Measurements from ENCODE around the gene DPF1. TPM values are rescaled to one million over a fixed set of nuclear protein-coding genes. Genes with fewer than 3 reads are reported as not detected.
"Not testable (repeated sequence)": the region's sequence is repeated elsewhere in the genome, so short reads cannot be mapped to it uniquely, and the experiment has no call there.

DPF1 gene
- total RNA-seq, 1 donor from 2014 or later, result 12.6 TPM

- H3K4me3 Mint-ChIP-seq, result peak overlapping the region; percentile 74
- no peaks in the 10 kb centered on the region for H3K9me3 Mint-ChIP-seq
- TF ChIP-seq CTCF (conservative IDR thresholded peaks at IDR 0.05), result no peak
- peaks cover 20% of the 10 kb centered on the region for H3K4me1 Mint-ChIP-seq (ENCODE audit: unreplicated experiment)
- DNase-seq (ENCODE audit: extremely low spot score, unreplicated experiment), result no peak
- H3K36me3 Mint-ChIP-seq, result no peaks in the 10 kb centered on the region
- H3K27me3 Mint-ChIP-seq, result peaks cover 47% of the 10 kb centered on the region
- H3K27ac Mint-ChIP-seq, result no peak overlapping the region
Measured at GRCh38 chr19:38227287-38228004, 3.4 kb upstream of the DPF1 start.

DNA sequence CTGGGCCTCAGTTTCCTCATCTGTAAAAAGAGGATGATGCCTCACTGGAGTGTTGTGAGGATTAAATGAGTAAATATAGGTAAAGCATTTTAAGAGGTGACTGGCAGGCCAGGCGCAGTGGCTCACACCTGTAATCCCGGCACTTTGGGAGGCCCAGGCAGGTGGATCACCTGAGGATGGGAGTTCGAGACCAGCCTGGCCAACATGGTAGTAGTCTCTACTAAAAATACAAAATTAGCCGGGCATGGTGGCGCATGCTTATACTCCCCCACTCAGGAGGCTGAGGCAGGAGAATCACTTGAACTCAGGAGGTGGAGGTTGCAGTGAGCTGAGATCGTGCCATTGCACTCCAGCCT lies 819 bp upstream of the DPF1 start:
- peak overlapping the region; percentile 92 for H3K4me3 Mint-ChIP-seq
- H3K9me3 Mint-ChIP-seq; H3K36me3 Mint-ChIP-seq; DNase-seq (ENCODE audit: extremely low spot score, unreplicated experiment): not testable (repeated sequence)
- H3K27me3 Mint-ChIP-seq, result peaks cover 36% of the 10 kb centered on the region
- H3K27ac Mint-ChIP-seq, result peak overlapping the region; percentile 70
- peaks cover 20% of the 10 kb centered on the region for H3K4me1 Mint-ChIP-seq (ENCODE audit: unreplicated experiment)

- DNase-seq (ENCODE audit: extremely low spot score, unreplicated experiment), result no peak
- H3K4me1 Mint-ChIP-seq (ENCODE audit: unreplicated experiment), result peaks cover 20% of the 10 kb centered on the region
- H3K9me3 Mint-ChIP-seq, result no peaks in the 10 kb centered on the region
- H3K27ac Mint-ChIP-seq, result peak overlapping the region; percentile 0
- peak overlapping the region; percentile 70 for H3K4me3 Mint-ChIP-seq
- H3K36me3 Mint-ChIP-seq, result peaks cover 5% of the 10 kb centered on the region
- no peak for TF ChIP-seq CTCF (conservative IDR thresholded peaks at IDR 0.05)
- H3K27me3 Mint-ChIP-seq, result peaks cover 34% of the 10 kb centered on the region
Measured at GRCh38 chr19:38223617-38224013, 407 bp downstream of the DPF1 start.

DNA sequence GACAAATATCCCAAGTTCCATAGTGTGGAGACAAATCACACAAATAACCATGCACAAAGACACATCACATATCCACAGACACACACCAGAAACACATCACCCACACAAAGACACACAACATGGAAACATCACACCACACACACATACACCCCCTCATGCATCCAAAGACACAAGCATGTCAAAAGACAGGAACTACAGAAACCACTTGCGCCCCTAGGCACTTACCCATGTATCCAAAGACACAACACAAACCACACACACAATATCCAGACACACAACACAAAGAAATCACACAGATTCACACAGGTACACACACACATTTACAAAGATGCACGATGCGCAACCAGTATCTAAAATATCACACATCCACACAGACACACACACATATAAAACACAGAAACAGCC lies 901 bp downstream of the DPF1 start:
- Mint-ChIP-seq H3K4me1 (ENCODE audit: unreplicated experiment) (peaks cover 20% of the 10 kb centered on the region), H3K27ac (peak overlapping the region; percentile 0), H3K36me3 (peaks cover 5% of the 10 kb centered on the region), H3K4me3 (peak overlapping the region; percentile 70), H3K9me3 (no peaks in the 10 kb centered on the region), H3K27me3 (peaks cover 34% of the 10 kb centered on the region)
- no peak for TF ChIP-seq CTCF (conservative IDR thresholded peaks at IDR 0.05)
- no peak for DNase-seq (ENCODE audit: extremely low spot score, unreplicated experiment)

GRCh38 chr19:38221919-38222830 lies 1.8 kb downstream of the DPF1 start:
- TF ChIP-seq CTCF (conservative IDR thresholded peaks at IDR 0.05), result no peak
- Mint-ChIP-seq H3K27ac (no peak overlapping the region), H3K9me3 (no peaks in the 10 kb centered on the region), H3K36me3 (peaks cover 5% of the 10 kb centered on the region), H3K27me3 (peaks cover 26% of the 10 kb centered on the region), H3K4me1 (ENCODE audit: unreplicated experiment) (peaks cover 20% of the 10 kb centered on the region), H3K4me3 (no peak overlapping the region)
- DNase-seq (ENCODE audit: extremely low spot score, unreplicated experiment), result no peak

GRCh38 chr19:38221421-38221820 lies 2.6 kb downstream of the DPF1 start:
- no peak for DNase-seq (ENCODE audit: extremely low spot score, unreplicated experiment)
- H3K9me3 Mint-ChIP-seq, result no peaks in the 10 kb centered on the region
- H3K27me3 Mint-ChIP-seq, result peaks cover 20% of the 10 kb centered on the region
- no peak overlapping the region for H3K27ac Mint-ChIP-seq
- H3K36me3 Mint-ChIP-seq, result peaks cover 5% of the 10 kb centered on the region
- no peak overlapping the region for H3K4me3 Mint-ChIP-seq
- TF ChIP-seq CTCF (conservative IDR thresholded peaks at IDR 0.05), result no peak
- H3K4me1 Mint-ChIP-seq (ENCODE audit: unreplicated experiment), result peaks cover 16% of the 10 kb centered on the region

All from type B pancreatic cell (in vitro differentiated cells).